Neuronal stem cell (in vitro differentiated cells): ENCODE measurements around the gene DUOXA1. TPM values are rescaled to one million over a fixed set of nuclear protein-coding genes. Genes with fewer than 3 reads are reported as not detected.

Experiments
- DNase-seq: peaks from one replicate; pipeline ENCODE4 v3.0.0-alpha.2; 2013; ENCODE audit warnings: low spot score
- H2AFZ ChIP-seq: one replicate; pipeline ENCODE4 v1.6.1; 2013; ENCODE audit warnings: mild to moderate bottlenecking, low read length, inconsistent platforms
- H2AK5ac ChIP-seq: 2 replicates; pipeline ENCODE4 v1.6.1; 2013; ENCODE audit warnings: low read depth, mild to moderate bottlenecking, inconsistent platforms, low read length, moderate library complexity, mixed read lengths
- H2BK120ac ChIP-seq: 2 replicates; pipeline ENCODE4 v1.6.1; 2013; ENCODE audit warnings: low read depth, mild to moderate bottlenecking, inconsistent platforms, low read length, moderate library complexity, mixed read lengths
- H2BK12ac ChIP-seq: one replicate; pipeline ENCODE4 v1.6.1; 2013; ENCODE audit warnings: low read length, inconsistent platforms
- H2BK15ac ChIP-seq: 2 replicates; pipeline ENCODE4 v1.6.1; 2013; ENCODE audit warnings: mild to moderate bottlenecking, low read length, inconsistent platforms, mixed read lengths
- H2BK5ac ChIP-seq: one replicate; pipeline ENCODE4 v1.6.1; 2013; ENCODE audit warnings: inconsistent platforms, mild to moderate bottlenecking, low read length, moderate library complexity
- H3K14ac ChIP-seq: one replicate; pipeline ENCODE4 v1.6.1; 2013; ENCODE audit warnings: low read length, inconsistent platforms
- H3K18ac ChIP-seq: 2 replicates; pipeline ENCODE4 v1.6.1; 2013; ENCODE audit warnings: low read length, inconsistent platforms
- H3K23ac ChIP-seq: 2 replicates; pipeline ENCODE4 v1.6.1; 2013; ENCODE audit warnings: low read depth, mild to moderate bottlenecking, mixed read lengths, low read length, inconsistent platforms; ENCODE audit not compliant: poor library complexity
- H3K27ac ChIP-seq: replicated peaks from 3 replicates; pipeline ENCODE4 v1.5.1; 2013; ENCODE audit warnings: low read length, inconsistent platforms
- H3K27me3 ChIP-seq, 3 experiments: 2 replicates each; pipeline ENCODE4 v1.6.1; 2013; ENCODE audit warnings: low read length in 3 of 3, mild to moderate bottlenecking in 2 of 3, inconsistent platforms in 1 of 3, low read depth in 1 of 3, mixed read lengths in 1 of 3, moderate library complexity in 1 of 3; ENCODE audit not compliant: control insufficient read depth in 3 of 3, insufficient read depth in 3 of 3
- H3K36me3 ChIP-seq, 2 donors: replicated peaks in 1 of 2; 2 replicates each; pipeline ENCODE4 v1.6.1; 2013; ENCODE audit warnings: low read length in 2 of 2; ENCODE audit not compliant: control insufficient read depth in 2 of 2, insufficient read depth in 2 of 2
- H3K4ac ChIP-seq: 2 replicates; pipeline ENCODE4 v1.6.1; 2013; ENCODE audit warnings: inconsistent platforms, mild to moderate bottlenecking, low read length, moderate library complexity
- H3K4me1 ChIP-seq, 2 donors: 1 replicate in 1 of 2; 2 replicates in 1 of 2; pipeline ENCODE4 v1.6.1; 2013; ENCODE audit warnings: low read length in 2 of 2, low read depth in 1 of 2; ENCODE audit not compliant: control insufficient read depth in 2 of 2, insufficient read depth in 1 of 2
- H3K4me2 ChIP-seq: one replicate; pipeline ENCODE4 v1.6.1; 2013; ENCODE audit warnings: mild to moderate bottlenecking, low read length, inconsistent platforms; ENCODE audit not compliant: insufficient read depth, poor library complexity, severe bottlenecking
- H3K4me3 ChIP-seq, 2 donors: 2 replicates each; pipeline ENCODE4 v1.5.1; 2013; ENCODE audit warnings: low read length in 2 of 2, mild to moderate bottlenecking in 2 of 2, inconsistent platforms in 1 of 2, moderate library complexity in 1 of 2
- H3K79me1 ChIP-seq: one replicate; pipeline ENCODE4 v1.6.1; 2013; ENCODE audit warnings: low read depth, mild to moderate bottlenecking, inconsistent platforms, low read length, moderate library complexity
- H3K9ac ChIP-seq: one replicate; pipeline ENCODE4 v1.6.1; 2013; ENCODE audit warnings: mild to moderate bottlenecking, low read depth, low read length, inconsistent platforms; ENCODE audit not compliant: poor library complexity
- H3K9me3 ChIP-seq, 2 donors: replicated peaks in 1 of 2; 2 replicates each; pipeline versions ENCODE3 to v1.6.1; 2013; ENCODE audit warnings: low read length in 2 of 2, mild to moderate bottlenecking in 2 of 2, inconsistent platforms in 1 of 2, low read depth in 1 of 2, mixed read lengths in 1 of 2, moderate library complexity in 1 of 2; ENCODE audit not compliant: control insufficient read depth in 2 of 2, insufficient read depth in 1 of 2
- H4K8ac ChIP-seq: one replicate; pipeline ENCODE4 v1.6.1; 2013; ENCODE audit warnings: low read depth, mild to moderate bottlenecking, inconsistent platforms, low read length, moderate library complexity
- H4K91ac ChIP-seq: one replicate; pipeline ENCODE4 v1.6.1; 2013; ENCODE audit warnings: low read length, low read depth, mild to moderate bottlenecking, inconsistent platforms; ENCODE audit not compliant: poor library complexity
- WGBS, 2 donors: extraction: QIAGEN DNeasy Blood & Tissue Kit; methylation state at CpG; one replicate each; pipeline ENCODE4 v1.1.7; 2013; ENCODE audit warnings: missing lambda C conversion rate in 2 of 2, mixed read lengths in 1 of 2; ENCODE audit not compliant: insufficient read length in 2 of 2, insufficient replicate concordance in 1 of 2; ENCODE audit errors: extremely low coverage in 2 of 2; 5-methylcytosine and 5-hydroxymethylcytosine counted together
- polyA plus RNA-seq, 2 experiments: library from polyadenylated mRNA; stranded (reverse); fragments of 200-250 nt; gene quantifications; one replicate each; pipeline ENCODE4 v1.2.3, GENCODE V29; 2013

Gene DUOXA1, protein sequence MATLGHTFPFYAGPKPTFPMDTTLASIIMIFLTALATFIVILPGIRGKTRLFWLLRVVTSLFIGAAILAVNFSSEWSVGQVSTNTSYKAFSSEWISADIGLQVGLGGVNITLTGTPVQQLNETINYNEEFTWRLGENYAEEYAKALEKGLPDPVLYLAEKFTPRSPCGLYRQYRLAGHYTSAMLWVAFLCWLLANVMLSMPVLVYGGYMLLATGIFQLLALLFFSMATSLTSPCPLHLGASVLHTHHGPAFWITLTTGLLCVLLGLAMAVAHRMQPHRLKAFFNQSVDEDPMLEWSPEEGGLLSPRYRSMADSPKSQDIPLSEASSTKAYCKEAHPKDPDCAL
- polyA plus RNA-seq (2013, experiment 1 of 2) = 0.04 TPM
- not detected for polyA plus RNA-seq (2013, experiment 2 of 2)

DNA sequence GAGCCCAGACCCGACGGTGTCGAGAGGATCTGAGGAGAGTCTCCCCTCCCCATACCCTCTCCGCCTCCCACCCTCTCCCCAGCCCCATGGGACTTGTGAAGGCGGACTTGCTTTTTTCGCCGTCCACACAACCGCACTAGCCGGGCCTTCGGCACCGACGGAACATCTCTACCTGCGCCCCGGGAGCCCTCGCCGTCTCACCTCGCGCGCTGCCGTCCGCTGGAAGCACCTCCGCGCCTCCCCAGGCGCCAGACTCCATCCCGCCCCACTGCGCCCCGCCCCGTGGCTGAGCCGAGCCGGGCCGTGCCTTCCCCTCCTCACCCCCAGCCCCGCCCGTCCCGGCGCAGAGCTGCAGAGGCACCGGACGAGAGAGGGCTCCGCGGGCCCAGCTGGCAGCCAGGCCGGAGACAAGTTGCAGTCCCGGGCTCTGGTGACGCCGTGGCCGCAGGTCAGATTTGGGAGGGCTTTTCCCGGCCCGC is at the start of gene DUOXA1, which contains the start of gene DUOX1:
TSS of gene DUOXA1 (minus strand) at position 229 of the 479 bp plus-strand sequence. CDS start 6,865 bp downstream, outside the sequence.
TSS of gene DUOX1 (plus strand) at position 344 of the 479 bp plus-strand sequence. CDS start 1,973 bp downstream, outside the sequence.
- peak within 1 kb of the TSS; percentile 37 for H3K23ac ChIP-seq
- peak within 1 kb of the TSS; percentile 55 for H3K4me2 ChIP-seq
- H3K4me3 ChIP-seq = peak within 1 kb of the TSS in 1 of 2 donors; percentile 22
- H3K9me3 ChIP-seq = peaks cover 3% of the 10 kb centered on the region in 2 donors
- no peak within 1 kb of the TSS for H2BK120ac ChIP-seq
- H4K8ac ChIP-seq = no peak within 1 kb of the TSS
- peak within 1 kb of the TSS; percentile 78 for H2AFZ ChIP-seq
- peak within 1 kb of the TSS; percentile 23 for H3K14ac ChIP-seq
- no CpG with 5 or more reads among the region's 46 CpGs for WGBS, 2 donors
- H3K18ac ChIP-seq = peak within 1 kb of the TSS; percentile 46
- H2AK5ac ChIP-seq = no peak within 1 kb of the TSS
- no peak within 1 kb of the TSS for H4K91ac ChIP-seq
- H3K79me1 ChIP-seq = no peaks in the 10 kb centered on the region
- H3K36me3 ChIP-seq = no peaks in the 10 kb centered on the region
- no peak within 1 kb of the TSS for H3K9ac ChIP-seq
- peaks cover 28 to 95% (median 87%) of the 10 kb centered on the region in 3 experiments for H3K27me3 ChIP-seq
- H2BK5ac ChIP-seq = no peak within 1 kb of the TSS
- H3K27ac ChIP-seq = no peak within 1 kb of the TSS
- H3K4ac ChIP-seq = no peak within 1 kb of the TSS
- no peaks in the 10 kb centered on the region for H3K4me1 ChIP-seq
- no peak for DNase-seq
- H2BK12ac ChIP-seq = no peak within 1 kb of the TSS
- H2BK15ac ChIP-seq = no peak within 1 kb of the TSS

DNA sequence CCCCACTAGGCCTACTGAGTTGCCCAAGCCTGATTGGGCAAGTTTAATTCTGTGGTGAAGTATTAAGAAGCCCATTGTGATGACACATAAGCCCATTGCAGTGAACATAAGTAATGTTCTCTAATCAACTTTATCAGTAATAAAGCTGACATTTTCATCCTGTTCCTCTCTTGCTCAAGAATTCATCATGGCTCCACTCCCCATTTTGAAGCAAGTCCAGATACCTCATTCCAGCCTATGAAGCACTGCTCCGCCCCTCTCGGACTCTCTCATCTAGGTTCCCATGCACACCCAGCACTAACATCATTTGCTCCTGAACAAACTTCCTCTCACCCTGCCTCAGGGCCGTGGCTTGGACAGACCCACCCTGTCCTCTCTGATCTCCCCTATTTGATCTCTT is 47.6 kb upstream of the DUOXA1 start:
- Histone ChIP-seq H3K4me2 (no peak overlapping the region), H3K23ac (no peak overlapping the region), H3K18ac (no peak overlapping the region), H3K79me1 (peaks cover 16% of the 10 kb centered on the region), H3K9ac (no peak overlapping the region), H2AFZ (no peak overlapping the region), H2BK5ac (no peak overlapping the region), H2BK15ac (no peak overlapping the region), H3K14ac (no peak overlapping the region), H3K4me3 (no peak overlapping the region), H4K91ac (no peak overlapping the region), H3K36me3 (peaks cover 15 to 90% of the 10 kb centered on the region in 2 donors), H4K8ac (no peak overlapping the region), H2BK12ac (no peak overlapping the region), H3K4me1 (peaks cover 0 to 1% of the 10 kb centered on the region in 2 donors), H3K27me3 (no peaks in the 10 kb centered on the region), H3K27ac (no peak overlapping the region), H3K9me3 (peaks cover 0 to 9% of the 10 kb centered on the region in 2 donors), H2BK120ac (no peak overlapping the region), H3K4ac (no peak overlapping the region), H2AK5ac (no peak overlapping the region)
- no peak for DNase-seq
- WGBS, 2 donors = no CpG with 5 or more reads among the region's 3 CpGs

DNA sequence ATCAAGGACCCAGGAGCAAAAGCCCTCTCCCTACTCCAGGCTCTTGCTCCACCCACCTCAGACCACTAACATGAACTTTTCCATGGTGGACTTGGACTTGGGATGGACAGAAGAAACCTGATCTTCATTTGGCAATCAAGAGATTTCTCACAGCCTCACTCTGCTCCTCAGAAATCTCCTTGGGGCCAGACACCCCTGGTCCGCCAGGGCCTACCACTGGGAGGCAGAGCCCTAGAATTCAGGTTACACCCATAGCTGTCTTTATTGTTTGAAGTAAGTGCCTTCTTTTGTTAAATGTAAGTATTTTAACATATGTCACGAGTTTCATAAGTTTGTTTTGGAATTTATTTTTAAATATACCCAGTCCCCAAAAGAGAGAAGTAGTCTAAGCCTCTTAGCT is 44.9 kb upstream of the DUOXA1 start:
- no peak for DNase-seq
- no peak overlapping the region for H3K14ac ChIP-seq
- no peaks in the 10 kb centered on the region for H3K27me3 ChIP-seq
- H3K4me2 ChIP-seq = no peak overlapping the region
- H2BK120ac ChIP-seq = no peak overlapping the region
- no peak overlapping the region for H3K18ac ChIP-seq
- no peak overlapping the region for H2AFZ ChIP-seq
- H3K9ac ChIP-seq = no peak overlapping the region
- no peak overlapping the region for H3K4ac ChIP-seq
- no peak overlapping the region for H4K8ac ChIP-seq
- no peak overlapping the region for H3K27ac ChIP-seq
- no peak overlapping the region for H3K4me3 ChIP-seq
- no peaks in the 10 kb centered on the region for H3K4me1 ChIP-seq
- H2BK5ac ChIP-seq = no peak overlapping the region
- WGBS, 2 donors = no CpG with 5 or more reads among the region's 2 CpGs
- peaks cover 27 to 89% of the 10 kb centered on the region in 2 donors for H3K36me3 ChIP-seq
- no peak overlapping the region for H2AK5ac ChIP-seq
- no peak overlapping the region for H3K23ac ChIP-seq
- H3K9me3 ChIP-seq = no peaks in the 10 kb centered on the region
- no peak overlapping the region for H2BK12ac ChIP-seq
- no peak overlapping the region for H2BK15ac ChIP-seq
- peaks cover 4% of the 10 kb centered on the region for H3K79me1 ChIP-seq
- no peak overlapping the region for H4K91ac ChIP-seq

DNA sequence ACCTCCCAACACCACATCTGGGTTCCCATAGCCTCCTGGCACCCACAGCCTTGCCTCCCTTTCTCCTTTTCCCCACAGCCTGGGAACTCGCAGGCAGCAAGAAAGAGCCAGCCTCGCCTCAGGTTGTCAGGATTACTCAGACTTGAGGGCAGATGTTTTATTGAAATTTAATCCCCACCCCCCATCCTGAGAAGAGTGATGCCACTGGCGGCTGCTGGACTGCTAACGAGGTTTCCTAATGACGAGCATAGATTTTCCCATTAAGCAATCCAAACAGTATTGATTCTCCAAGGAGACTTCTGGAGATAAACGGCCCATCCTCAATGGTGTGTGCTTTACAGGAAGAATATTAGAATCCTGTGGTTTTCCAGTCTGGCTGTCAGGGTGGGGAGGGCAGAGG is 44.4 kb upstream of the DUOXA1 start:
- Histone ChIP-seq H2BK120ac (no peak overlapping the region), H2BK5ac (no peak overlapping the region), H3K23ac (no peak overlapping the region), H3K79me1 (peaks cover 2% of the 10 kb centered on the region), H3K27ac (no peak overlapping the region), H3K9ac (no peak overlapping the region), H3K14ac (no peak overlapping the region), H3K4me1 (no peaks in the 10 kb centered on the region), H3K4me3 (no peak overlapping the region), H3K4me2 (no peak overlapping the region), H3K9me3 (no peaks in the 10 kb centered on the region), H2BK12ac (no peak overlapping the region), H2AK5ac (no peak overlapping the region), H3K27me3 (no peaks in the 10 kb centered on the region), H3K18ac (no peak overlapping the region), H4K8ac (no peak overlapping the region), H4K91ac (no peak overlapping the region), H3K36me3 (peaks cover 27 to 86% of the 10 kb centered on the region in 2 donors), H2AFZ (no peak overlapping the region), H3K4ac (no peak overlapping the region), H2BK15ac (no peak overlapping the region)
- no peak for DNase-seq
- WGBS, 2 donors = no CpG with 5 or more reads among the region's 6 CpGs
